Measurements from ENCODE around the gene MON2.

MON2 gene

GRCh38 chr12:62606654-62607053 is 140.0 kb downstream of the MON2 start:
- no peak for TF ChIP-seq ZFX (IDR thresholded peaks at IDR 0.05; ENCODE audit: borderline replicate concordance)
- H3K27ac ChIP-seq = no peak overlapping the region

GRCh38 chr12:62613081-62613480 is 146.5 kb downstream of the MON2 start:
- TF ChIP-seq CTCF (IDR thresholded peaks at IDR 0.05) (no peak), ZFX (IDR thresholded peaks at IDR 0.05; ENCODE audit: borderline replicate concordance) (no peak)
- H3K27ac ChIP-seq = no peak overlapping the region

- no peak overlapping the region for H3K27ac ChIP-seq
- TF ChIP-seq CTCF (IDR thresholded peaks at IDR 0.05) = no peak
- no peak for TF ChIP-seq ZFX (IDR thresholded peaks at IDR 0.05; ENCODE audit: borderline replicate concordance)
These were observed 151.7 kb downstream of the MON2 start for GRCh38 chr12:62618319-62618718.

- no peak overlapping the region for H3K27ac ChIP-seq
- no peak for TF ChIP-seq ZFX (IDR thresholded peaks at IDR 0.05; ENCODE audit: borderline replicate concordance)
- TF ChIP-seq CTCF (IDR thresholded peaks at IDR 0.05) = no peak
These were observed 152.3 kb downstream of the MON2 start for GRCh38 chr12:62618930-62619329.

GRCh38 chr12:62621101-62621638 is 154.5 kb downstream of the MON2 start:
- TF ChIP-seq CTCF (IDR thresholded peaks at IDR 0.05) (no peak), ZFX (IDR thresholded peaks at IDR 0.05; ENCODE audit: borderline replicate concordance) (no peak)
- H3K27ac ChIP-seq = no peak overlapping the region

- TF ChIP-seq ZFX (IDR thresholded peaks at IDR 0.05; ENCODE audit: borderline replicate concordance) (no peak), CTCF (IDR thresholded peaks at IDR 0.05) (no peak)
- no peak overlapping the region for H3K27ac ChIP-seq
These were observed 155.6 kb downstream of the MON2 start for GRCh38 chr12:62622177-62622576.

- TF ChIP-seq CTCF (IDR thresholded peaks at IDR 0.05) (no peak), ZFX (IDR thresholded peaks at IDR 0.05; ENCODE audit: borderline replicate concordance) (no peak)
- no peak overlapping the region for H3K27ac ChIP-seq
These were observed 158.6 kb downstream of the MON2 start for GRCh38 chr12:62625228-62625627.

GRCh38 chr12:62627181-62627580 is 160.6 kb downstream of the MON2 start:
- no peak for TF ChIP-seq CTCF (IDR thresholded peaks at IDR 0.05)
- TF ChIP-seq ZFX (IDR thresholded peaks at IDR 0.05; ENCODE audit: borderline replicate concordance) = no peak
- H3K27ac ChIP-seq = no peak overlapping the region
